ENCODE results near the gene KYAT1.

- TF ChIP-seq, protein P1, sequence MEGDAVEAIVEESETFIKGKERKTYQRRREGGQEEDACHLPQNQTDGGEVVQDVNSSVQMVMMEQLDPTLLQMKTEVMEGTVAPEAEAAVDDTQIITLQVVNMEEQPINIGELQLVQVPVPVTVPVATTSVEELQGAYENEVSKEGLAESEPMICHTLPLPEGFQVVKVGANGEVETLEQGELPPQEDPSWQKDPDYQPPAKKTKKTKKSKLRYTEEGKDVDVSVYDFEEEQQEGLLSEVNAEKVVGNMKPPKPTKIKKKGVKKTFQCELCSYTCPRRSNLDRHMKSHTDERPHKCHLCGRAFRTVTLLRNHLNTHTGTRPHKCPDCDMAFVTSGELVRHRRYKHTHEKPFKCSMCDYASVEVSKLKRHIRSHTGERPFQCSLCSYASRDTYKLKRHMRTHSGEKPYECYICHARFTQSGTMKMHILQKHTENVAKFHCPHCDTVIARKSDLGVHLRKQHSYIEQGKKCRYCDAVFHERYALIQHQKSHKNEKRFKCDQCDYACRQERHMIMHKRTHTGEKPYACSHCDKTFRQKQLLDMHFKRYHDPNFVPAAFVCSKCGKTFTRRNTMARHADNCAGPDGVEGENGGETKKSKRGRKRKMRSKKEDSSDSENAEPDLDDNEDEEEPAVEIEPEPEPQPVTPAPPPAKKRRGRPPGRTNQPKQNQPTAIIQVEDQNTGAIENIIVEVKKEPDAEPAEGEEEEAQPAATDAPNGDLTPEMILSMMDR (IDR thresholded peaks at IDR 0.05; ENCODE audit: low read length): no peak
- TF ChIP-seq EZH2 (IDR thresholded peaks at IDR 0.05; ENCODE audit: borderline replicate concordance, low read length): no peak
Measured at GRCh38 chr9:128828719-128829452, 52.9 kb downstream of the KYAT1 start.
